Activated naive CD4-positive, alpha-beta T cell treated with Interleukin-2 at 50 U/mL for 16 hours (primary cell): ENCODE data around the gene GLIS1.
A peak's percentile ranks its signal among the peaks of the same experiment; 100 is the strongest.
"Not testable (repeated sequence)": the region's sequence is repeated elsewhere in the genome, so short reads cannot be mapped to it uniquely, and the experiment has no call there.

Source experiments
- DNase-seq: peaks from one replicate; pipeline ENCODE4 v3.0.0-alpha.2; 2020

GLIS1 gene

GRCh38 chr1:53739109-53739681, at the start of gene GLIS1:
Gene GLIS1, minus strand, starts transcription at chr1:53739164. Its CDS starts 1,100 bp downstream, at chr1:53738064.
- DNase-seq = peak; percentile 50

GRCh38 chr1:53787655-53788054, 48.7 kb upstream of the GLIS1 start:
- no peak for DNase-seq

DNA sequence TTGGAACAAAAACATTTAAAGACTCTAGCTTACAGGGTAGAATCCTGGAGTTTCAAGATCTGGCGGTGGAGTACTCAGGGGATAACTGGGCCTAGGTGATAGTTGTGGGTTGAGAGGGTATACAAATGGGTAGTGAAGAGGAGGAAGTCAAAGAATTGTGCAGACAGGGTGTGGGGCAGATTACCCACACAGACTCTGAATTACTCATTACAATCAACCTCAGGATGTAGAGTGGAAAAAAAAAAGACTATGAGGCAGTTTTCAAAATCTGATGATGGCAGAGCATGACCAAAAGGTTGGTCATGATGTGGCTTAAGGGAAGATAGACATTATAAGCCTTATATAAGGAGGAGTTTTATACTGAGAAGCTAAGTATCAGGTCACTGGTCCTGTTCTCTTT, 44.1 kb upstream of the GLIS1 start:
- DNase-seq = no peak

GRCh38 chr1:53781654-53782053, 42.7 kb upstream of the GLIS1 start:
- DNase-seq = no peak

DNA sequence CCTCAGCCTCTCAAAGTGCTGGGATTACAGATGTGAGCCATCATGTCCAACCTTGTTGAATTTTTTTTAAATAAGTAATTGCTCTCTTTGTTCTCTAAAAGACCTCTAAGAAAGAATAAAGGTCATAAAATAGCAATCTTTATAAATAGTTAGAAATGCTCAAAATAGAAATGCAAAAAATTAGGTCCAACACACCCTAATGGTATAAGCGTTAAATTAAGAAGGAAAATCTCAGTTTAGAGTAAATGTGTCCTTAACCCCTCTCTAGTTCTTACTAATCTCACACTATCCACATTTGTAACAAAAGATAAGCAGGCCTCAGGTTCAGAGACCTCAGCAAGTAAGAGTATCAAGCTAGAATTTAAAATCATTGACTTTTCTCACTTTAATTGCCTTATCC, 38.3 kb upstream of the GLIS1 start:
- no peak for DNase-seq

GRCh38 chr1:53771648-53772047, 32.7 kb upstream of the GLIS1 start:
- no peak for DNase-seq

GRCh38 chr1:53769780-53770179, 30.8 kb upstream of the GLIS1 start:
- no peak for DNase-seq

GRCh38 chr1:53769184-53769583, 30.2 kb upstream of the GLIS1 start:
- no peak for DNase-seq

DNA sequence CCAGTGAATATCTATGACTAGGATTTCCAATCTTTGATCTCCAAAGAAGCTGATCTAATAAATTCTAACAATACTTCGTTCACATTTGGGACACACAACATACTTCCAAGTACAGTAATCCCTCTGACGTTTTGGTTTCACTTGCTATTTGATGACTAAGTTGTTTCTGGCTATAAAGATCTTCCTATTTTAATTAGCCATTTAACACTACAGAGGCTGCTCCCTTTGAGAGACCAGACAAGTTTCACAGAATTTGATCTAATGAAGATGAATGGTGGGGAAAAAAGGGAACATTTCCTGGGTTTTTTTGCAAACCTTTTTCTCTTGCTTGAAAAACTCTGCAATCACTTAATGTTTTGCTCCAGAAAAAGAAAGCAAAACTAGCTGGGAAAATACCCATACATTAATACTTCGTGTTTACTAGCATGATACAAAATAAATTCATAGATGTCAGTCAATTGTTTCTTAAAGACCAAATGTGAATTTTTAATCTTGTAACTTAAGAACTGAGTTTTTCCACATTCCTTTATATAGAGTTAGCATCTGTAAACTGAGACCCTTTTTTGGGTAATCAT, 28.0 kb upstream of the GLIS1 start:
- DNase-seq = no peak

DNA sequence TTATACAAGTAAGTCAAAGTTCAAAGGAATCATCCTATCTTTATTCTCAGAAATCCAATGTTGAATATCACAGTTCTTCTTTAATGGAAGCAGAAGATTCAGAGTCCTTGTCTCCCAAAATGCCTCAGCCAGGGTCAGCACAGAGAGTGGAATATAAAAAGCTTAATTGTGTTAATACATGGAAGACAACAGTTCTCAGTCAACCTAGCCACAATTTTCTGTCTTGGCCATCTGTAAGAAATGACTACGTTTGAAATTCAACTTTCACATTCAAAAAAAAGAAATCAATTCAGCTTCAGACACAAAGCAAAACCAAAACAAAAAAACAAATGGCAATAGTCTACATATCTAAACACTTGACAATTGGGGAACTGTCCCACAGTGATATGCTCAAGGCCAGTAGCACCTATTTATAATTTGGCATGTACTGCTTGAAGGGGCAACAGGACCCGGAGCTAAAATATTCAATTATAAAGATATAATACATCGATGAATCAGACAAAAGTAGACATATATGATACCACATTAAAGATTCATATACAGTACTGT, 27.3 kb upstream of the GLIS1 start:
- DNase-seq = no peak

GRCh38 chr1:53765657-53766056, 26.7 kb upstream of the GLIS1 start:
- no peak for DNase-seq

DNA sequence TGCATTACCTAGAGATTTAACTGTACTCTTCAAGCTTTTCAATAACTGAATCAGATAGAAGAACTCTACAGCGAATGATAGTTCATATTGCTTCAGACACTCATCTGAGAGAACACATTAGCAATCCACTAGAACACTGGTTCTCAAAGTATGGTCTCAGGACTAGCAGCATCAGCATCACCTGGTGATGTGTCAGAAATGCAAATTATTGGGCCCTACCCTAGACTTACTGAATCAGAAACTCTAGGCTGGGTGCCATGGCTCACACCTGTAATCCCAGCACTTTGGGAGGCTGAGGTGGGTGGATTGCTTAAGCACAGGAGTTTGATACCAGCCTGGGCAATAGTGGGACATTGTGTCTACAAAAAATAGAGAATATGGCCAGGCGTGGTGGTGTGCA, 24.9 kb upstream of the GLIS1 start:
- no peak for DNase-seq

- DNase-seq = no peak
Measured at GRCh38 chr1:53763461-53763860, 24.5 kb upstream of the GLIS1 start.

DNA sequence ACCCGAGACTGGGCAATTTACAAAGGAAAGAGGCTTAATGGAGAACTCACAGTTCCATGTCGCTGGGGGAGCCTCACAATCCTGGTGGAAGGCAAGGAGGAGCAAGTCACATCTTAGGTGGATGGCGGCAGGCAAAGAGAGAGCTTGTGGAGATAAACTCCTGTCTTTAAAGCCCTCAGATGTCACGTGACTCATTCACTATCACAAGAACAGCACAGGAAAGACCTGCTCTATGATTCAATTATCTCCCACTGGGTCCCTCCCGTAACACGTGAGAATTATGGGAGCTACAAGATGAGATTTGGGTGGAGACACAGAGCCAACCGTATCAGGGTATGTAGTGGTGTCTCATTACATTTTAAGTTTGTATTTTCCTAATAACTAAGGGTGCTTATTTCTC, 21.5 kb upstream of the GLIS1 start:
- not testable (repeated sequence) for DNase-seq

- no peak for DNase-seq
Measured at GRCh38 chr1:53755874-53756273, 16.9 kb upstream of the GLIS1 start.

- no peak for DNase-seq
Measured at GRCh38 chr1:53754484-53755312, 15.7 kb upstream of the GLIS1 start.

- no peak for DNase-seq
Measured at GRCh38 chr1:53752281-53752680, 13.3 kb upstream of the GLIS1 start.

- no peak for DNase-seq
Measured at GRCh38 chr1:53747841-53748240, 8.9 kb upstream of the GLIS1 start.

DNA sequence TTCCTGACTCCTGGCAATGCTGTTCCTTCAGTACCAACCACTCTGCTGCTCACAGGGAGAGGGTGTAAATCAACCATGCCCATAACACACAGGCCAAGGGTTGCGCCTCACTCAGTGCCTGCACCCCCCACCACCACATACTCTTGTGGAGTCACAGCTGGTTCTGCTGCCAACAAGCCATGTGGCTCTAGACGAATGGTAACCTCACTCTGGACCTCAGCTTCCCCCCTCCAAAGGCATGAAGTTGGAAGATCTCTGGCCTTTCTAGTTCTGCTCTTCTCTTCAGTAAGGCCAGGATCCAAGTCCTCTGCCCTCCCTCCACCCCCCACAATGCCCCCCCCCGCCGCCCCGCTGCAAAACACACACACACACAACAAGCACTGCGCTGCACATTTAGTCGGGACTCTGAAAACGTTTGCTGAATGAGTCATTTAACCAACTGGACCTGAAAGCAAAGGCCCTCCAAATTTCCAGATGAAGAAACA, 1.7 kb upstream of the GLIS1 start:
- no peak for DNase-seq

DNA sequence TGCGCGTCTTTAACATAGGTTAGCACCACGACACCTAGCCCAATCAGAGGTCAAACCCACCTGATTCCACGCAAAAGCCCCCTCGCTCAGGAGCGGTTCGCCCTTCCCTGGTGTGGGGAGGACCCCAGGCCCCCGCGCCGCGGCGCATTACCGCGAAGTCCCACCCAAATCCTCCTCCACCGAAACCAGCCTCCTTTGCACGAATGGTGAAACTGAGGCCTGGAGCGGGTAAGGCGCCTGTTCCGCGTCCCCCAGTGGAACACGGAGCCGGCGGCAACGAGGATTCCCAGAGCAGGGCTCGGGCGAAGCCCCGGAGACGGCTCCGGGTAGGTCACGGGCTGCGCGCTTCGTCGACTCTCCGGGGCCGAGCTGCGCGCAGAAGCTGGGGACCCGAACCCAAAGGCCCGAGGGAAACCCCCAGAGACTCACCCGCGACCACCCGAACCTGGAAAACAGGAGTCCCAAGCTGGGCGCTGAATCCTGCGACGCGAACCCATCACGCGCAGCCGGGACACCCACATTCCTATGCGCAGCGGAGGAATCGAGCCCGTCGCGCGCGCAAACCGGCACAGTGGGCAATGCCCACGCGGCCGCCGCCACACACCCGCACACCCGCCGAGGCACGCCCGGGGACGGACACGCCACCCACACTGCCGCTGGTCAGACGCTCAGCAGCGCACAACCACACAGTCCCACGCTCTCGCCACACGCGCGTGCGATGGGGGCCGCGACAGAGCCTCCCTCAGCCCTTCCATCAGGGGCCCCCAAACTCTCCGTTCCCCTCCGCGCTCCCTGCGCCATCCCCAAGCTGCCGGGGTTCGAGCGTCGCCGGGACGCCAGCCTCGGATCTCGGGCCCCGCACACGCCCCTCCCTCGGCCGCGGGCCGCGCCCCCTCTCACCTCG, 507 bp downstream of the GLIS1 start:
- no peak for DNase-seq

DNA sequence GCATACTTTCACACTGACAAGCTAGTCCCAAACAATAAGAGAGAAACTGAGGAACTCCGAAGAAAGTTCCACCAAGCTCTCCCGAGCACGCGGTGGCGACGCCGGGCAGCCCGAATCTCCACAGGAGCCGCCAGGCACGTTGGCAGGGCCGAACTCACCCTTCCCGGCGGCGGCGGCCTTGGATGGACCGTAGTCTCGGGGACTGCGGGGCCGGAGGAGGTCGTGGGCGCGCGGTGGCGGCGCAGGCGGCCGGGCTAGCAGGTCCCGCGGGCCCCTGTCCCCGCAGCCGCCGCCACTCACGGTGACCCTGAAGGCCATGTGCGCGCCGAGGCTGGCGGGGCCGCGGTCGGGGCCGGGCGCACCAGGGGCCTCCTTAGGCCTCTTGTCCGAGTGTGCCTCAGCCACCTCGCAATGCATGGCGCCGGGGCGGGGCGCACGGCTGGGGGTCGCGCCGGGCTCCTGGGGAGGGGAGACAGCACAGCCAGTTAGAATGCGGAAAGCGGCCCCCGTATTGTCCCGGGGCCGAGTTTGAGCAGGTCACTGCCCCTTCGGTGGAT, 1.2 kb downstream of the GLIS1 start:
- no peak for DNase-seq

GRCh38 chr1:53736290-53736689, 2.7 kb downstream of the GLIS1 start:
- no peak for DNase-seq
